MM.1S (cell line): ENCODE measurements around the gene TIMM44.

Experiments
- DNase-seq: peaks from one replicate; pipeline ENCODE4 v3.0.0-alpha.2; 2015
- H2AFZ ChIP-seq: fragments of 300-600 bp; sonication (generic); 2 replicates; pipeline ENCODE4 v1.6.0; 2016; ENCODE audit warnings: antibody characterized with exemption, low read length
- H3F3A ChIP-seq: fragments of 300-600 bp; sonication (generic); 2 replicates; pipeline ENCODE4 v1.6.1; 2016; ENCODE audit warnings: mild to moderate bottlenecking, antibody characterized with exemption, low read length, moderate library complexity, mixed read lengths; ENCODE audit not compliant: insufficient read depth
- H3K27ac ChIP-seq: fragments of 300-600 bp; sonication (generic); 2 replicates; pipeline ENCODE4 v1.5.1; 2016; ENCODE audit warnings: mild to moderate bottlenecking, low read length
- H3K27me3 ChIP-seq: fragments of 300-600 bp; sonication (generic); replicated peaks from 2 replicates; pipeline ENCODE4 v1.6.0; 2016; ENCODE audit warnings: low read length; ENCODE audit not compliant: insufficient read depth
- H3K36me3 ChIP-seq: fragments of 300-600 bp; sonication (generic); replicated peaks from 2 replicates; pipeline ENCODE4 v1.6.1; 2016; ENCODE audit warnings: mild to moderate bottlenecking, low read length, mixed read lengths; ENCODE audit not compliant: insufficient read depth
- H3K4me1 ChIP-seq: fragments of 300-600 bp; sonication (generic); 2 replicates; pipeline ENCODE4 v1.6.1; 2016; ENCODE audit warnings: low read length, mixed read lengths
- H3K4me2 ChIP-seq: fragments of 300-600 bp; sonication (generic); 2 replicates; pipeline ENCODE4 v1.6.0; 2016; ENCODE audit warnings: low read depth, low read length
- H3K4me3 ChIP-seq: fragments of 300-600 bp; sonication (generic); 2 replicates; pipeline ENCODE4 v1.5.1; 2016; ENCODE audit warnings: low read length, mixed read lengths
- H3K79me2 ChIP-seq: fragments of 300-600 bp; sonication (generic); 2 replicates; pipeline ENCODE4 v1.6.1; 2016; ENCODE audit warnings: mixed run types, low read length, mixed read lengths
- H3K9ac ChIP-seq: fragments of 300-600 bp; sonication (generic); 2 replicates; pipeline ENCODE4 v1.6.1; 2016; ENCODE audit warnings: low read length, mixed read lengths
- H3K9me2 ChIP-seq: fragments of 300-600 bp; sonication (generic); replicated peaks from 2 replicates; pipeline ENCODE4 v1.6.1; 2016; ENCODE audit warnings: mild to moderate bottlenecking, low read length, mixed read lengths; ENCODE audit not compliant: insufficient read depth
- H3K9me3 ChIP-seq: fragments of 300-600 bp; sonication (generic); replicated peaks from 2 replicates; pipeline ENCODE4 v1.6.1; 2016; ENCODE audit warnings: mild to moderate bottlenecking, low read length, mixed read lengths; ENCODE audit not compliant: insufficient read depth
- H4K20me1 ChIP-seq: fragments of 300-600 bp; sonication (generic); 2 replicates; pipeline ENCODE4 v1.6.1; 2016; ENCODE audit warnings: mild to moderate bottlenecking, low read length, moderate library complexity, mixed read lengths; ENCODE audit not compliant: insufficient read depth
- EZH2 ChIP-seq: fragments of 300-600 bp; sonication (generic); optimal IDR thresholded peaks from 2 replicates; pipeline ENCODE3; 2017; ENCODE audit warnings: low read depth, mild to moderate bottlenecking, antibody characterized with exemption, low read length, mixed read lengths
- EZH2phosphoT487 ChIP-seq: fragments of 300-600 bp; sonication (generic); IDR thresholded peaks from 2 replicates; pipeline ENCODE4 v1.6.1; 2018; ENCODE audit warnings: antibody characterized with exemption, low read length
- TF ChIP-seq, protein P1 (sequence below): fragments of 300-600 bp; sonication (generic); IDR thresholded peaks from 2 replicates; pipeline ENCODE4 v1.5.1; 2016; ENCODE audit warnings: antibody characterized with exemption, low read length, mixed read lengths

The TIMM44 gene

GRCh38 chr19:7955696-7956095 lies 12.2 kb upstream of the TIMM44 start:
- H3K36me3 ChIP-seq = no peaks in the 10 kb centered on the region
- TF ChIP-seq EZH2phosphoT487 (no peak), EZH2 (no peak)
- TF ChIP-seq, protein P1, sequence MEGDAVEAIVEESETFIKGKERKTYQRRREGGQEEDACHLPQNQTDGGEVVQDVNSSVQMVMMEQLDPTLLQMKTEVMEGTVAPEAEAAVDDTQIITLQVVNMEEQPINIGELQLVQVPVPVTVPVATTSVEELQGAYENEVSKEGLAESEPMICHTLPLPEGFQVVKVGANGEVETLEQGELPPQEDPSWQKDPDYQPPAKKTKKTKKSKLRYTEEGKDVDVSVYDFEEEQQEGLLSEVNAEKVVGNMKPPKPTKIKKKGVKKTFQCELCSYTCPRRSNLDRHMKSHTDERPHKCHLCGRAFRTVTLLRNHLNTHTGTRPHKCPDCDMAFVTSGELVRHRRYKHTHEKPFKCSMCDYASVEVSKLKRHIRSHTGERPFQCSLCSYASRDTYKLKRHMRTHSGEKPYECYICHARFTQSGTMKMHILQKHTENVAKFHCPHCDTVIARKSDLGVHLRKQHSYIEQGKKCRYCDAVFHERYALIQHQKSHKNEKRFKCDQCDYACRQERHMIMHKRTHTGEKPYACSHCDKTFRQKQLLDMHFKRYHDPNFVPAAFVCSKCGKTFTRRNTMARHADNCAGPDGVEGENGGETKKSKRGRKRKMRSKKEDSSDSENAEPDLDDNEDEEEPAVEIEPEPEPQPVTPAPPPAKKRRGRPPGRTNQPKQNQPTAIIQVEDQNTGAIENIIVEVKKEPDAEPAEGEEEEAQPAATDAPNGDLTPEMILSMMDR = no peak
- no peaks in the 10 kb centered on the region for H3F3A ChIP-seq
- H2AFZ ChIP-seq = no peak overlapping the region
- no peak overlapping the region for H3K27ac ChIP-seq
- H3K4me1 ChIP-seq = no peaks in the 10 kb centered on the region
- no peak overlapping the region for H3K4me3 ChIP-seq
- no peak for DNase-seq
- H3K27me3 ChIP-seq = no peaks in the 10 kb centered on the region
- H3K79me2 ChIP-seq = no peaks in the 10 kb centered on the region
- H3K9me3 ChIP-seq = no peaks in the 10 kb centered on the region
- H3K9me2 ChIP-seq = no peaks in the 10 kb centered on the region
- no peaks in the 10 kb centered on the region for H4K20me1 ChIP-seq
- no peak overlapping the region for H3K9ac ChIP-seq
- H3K4me2 ChIP-seq = no peak overlapping the region

DNA sequence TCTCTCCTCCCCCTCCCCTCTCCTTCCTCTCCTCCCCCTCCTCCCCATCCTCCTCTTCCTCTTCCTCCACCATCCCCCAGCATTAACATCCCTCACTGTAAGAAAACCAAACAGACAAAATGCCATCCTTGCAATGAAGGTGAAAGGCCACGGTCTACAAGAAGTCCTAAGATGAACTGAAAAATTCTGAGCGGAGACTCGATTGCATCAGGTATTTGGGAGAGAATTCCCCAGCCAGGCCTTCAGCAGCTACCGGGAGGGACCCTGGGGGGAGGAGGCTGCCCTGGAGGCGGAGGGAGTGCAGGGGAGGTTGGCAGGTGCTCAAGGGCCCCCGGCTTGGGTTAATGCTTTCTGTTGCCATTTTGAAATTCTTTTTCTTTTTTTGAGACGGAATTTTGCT lies 10.1 kb upstream of the TIMM44 start:
- H3K9me3 ChIP-seq = no peaks in the 10 kb centered on the region
- H3K9me2 ChIP-seq = no peaks in the 10 kb centered on the region
- H3K27ac ChIP-seq = no peak overlapping the region
- H2AFZ ChIP-seq = no peak overlapping the region
- no peaks in the 10 kb centered on the region for H3K79me2 ChIP-seq
- TF ChIP-seq, protein P1 = no peak
- TF ChIP-seq EZH2 (no peak), EZH2phosphoT487 (no peak)
- H3K4me1 ChIP-seq = no peaks in the 10 kb centered on the region
- DNase-seq = no peak
- H3K36me3 ChIP-seq = no peaks in the 10 kb centered on the region
- no peaks in the 10 kb centered on the region for H4K20me1 ChIP-seq
- H3K4me2 ChIP-seq = no peak overlapping the region
- no peak overlapping the region for H3K4me3 ChIP-seq
- no peaks in the 10 kb centered on the region for H3K27me3 ChIP-seq
- no peaks in the 10 kb centered on the region for H3F3A ChIP-seq
- no peak overlapping the region for H3K9ac ChIP-seq

- Histone ChIP-seq H3K4me2 (no peak overlapping the region), H2AFZ (no peak overlapping the region), H4K20me1 (no peaks in the 10 kb centered on the region), H3K9me2 (no peaks in the 10 kb centered on the region), H3K9me3 (no peaks in the 10 kb centered on the region), H3K36me3 (no peaks in the 10 kb centered on the region), H3F3A (no peaks in the 10 kb centered on the region), H3K27ac (no peak overlapping the region), H3K4me1 (no peaks in the 10 kb centered on the region), H3K27me3 (no peaks in the 10 kb centered on the region), H3K79me2 (no peaks in the 10 kb centered on the region), H3K9ac (no peak overlapping the region), H3K4me3 (no peak overlapping the region)
- DNase-seq = no peak
- TF ChIP-seq, protein P1 = no peak
- TF ChIP-seq EZH2 = no peak
- TF ChIP-seq EZH2phosphoT487 = no peak
Observed at GRCh38 chr19:7953060-7953459, 9.6 kb upstream of the TIMM44 start.

- no peaks in the 10 kb centered on the region for H4K20me1 ChIP-seq
- no peaks in the 10 kb centered on the region for H3K9me2 ChIP-seq
- DNase-seq = no peak
- no peaks in the 10 kb centered on the region for H3K9me3 ChIP-seq
- no peaks in the 10 kb centered on the region for H3K27me3 ChIP-seq
- H2AFZ ChIP-seq = no peak overlapping the region
- H3K4me1 ChIP-seq = peaks cover 6% of the 10 kb centered on the region; the same call in 1 of the 2 replicates
- H3K9ac ChIP-seq = no peak overlapping the region
- no peak overlapping the region for H3K4me2 ChIP-seq
- peaks cover 17% of the 10 kb centered on the region for H3K79me2 ChIP-seq
- H3F3A ChIP-seq = peaks cover 2% of the 10 kb centered on the region; the same call in 1 of the 2 replicates
- TF ChIP-seq, protein P1 = no peak
- TF ChIP-seq EZH2 (no peak), EZH2phosphoT487 (no peak)
- no peaks in the 10 kb centered on the region for H3K36me3 ChIP-seq
- H3K27ac ChIP-seq = no peak overlapping the region
- H3K4me3 ChIP-seq = no peak overlapping the region
Observed at GRCh38 chr19:7947939-7948338, 4.5 kb upstream of the TIMM44 start.
